Measurements from ENCODE around the gene TAF6L.

DNA sequence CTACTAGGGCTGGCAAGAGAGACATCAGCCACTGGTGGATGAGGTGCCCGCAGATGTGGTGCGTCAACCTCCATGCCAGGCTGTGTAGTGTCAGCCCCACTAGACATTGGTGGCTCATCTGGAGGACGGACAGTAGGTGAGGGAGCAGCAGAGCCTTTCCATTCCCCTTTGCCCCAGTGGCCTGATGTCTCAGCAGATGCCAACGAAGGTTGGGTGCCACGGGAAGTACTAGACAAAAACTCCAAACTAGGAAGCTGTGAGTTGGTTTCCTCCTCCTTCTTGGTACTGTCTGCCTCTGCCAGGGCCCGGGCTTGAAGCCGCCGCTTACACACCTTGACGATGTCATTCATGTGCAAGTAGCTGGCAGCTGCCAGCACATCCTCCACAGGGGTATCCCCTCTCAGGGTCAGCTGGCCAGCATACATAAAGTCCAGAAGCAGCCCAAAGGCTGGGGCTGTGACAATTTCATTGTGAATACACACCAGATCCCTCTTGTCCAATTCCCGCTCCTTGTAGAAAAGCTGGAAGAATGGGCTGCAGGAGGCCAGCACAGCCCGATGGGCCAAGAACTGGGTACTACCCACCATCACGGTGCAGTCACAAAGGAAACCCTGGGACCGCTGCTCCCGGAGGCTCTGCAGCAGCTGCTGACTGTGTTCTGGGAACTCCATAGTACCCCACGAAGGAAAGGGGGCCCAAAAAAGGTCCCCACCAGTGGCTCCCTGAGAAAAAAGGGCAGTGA is 18.0 kb upstream of the TAF6L start:
- TF ChIP-seq, protein P1, sequence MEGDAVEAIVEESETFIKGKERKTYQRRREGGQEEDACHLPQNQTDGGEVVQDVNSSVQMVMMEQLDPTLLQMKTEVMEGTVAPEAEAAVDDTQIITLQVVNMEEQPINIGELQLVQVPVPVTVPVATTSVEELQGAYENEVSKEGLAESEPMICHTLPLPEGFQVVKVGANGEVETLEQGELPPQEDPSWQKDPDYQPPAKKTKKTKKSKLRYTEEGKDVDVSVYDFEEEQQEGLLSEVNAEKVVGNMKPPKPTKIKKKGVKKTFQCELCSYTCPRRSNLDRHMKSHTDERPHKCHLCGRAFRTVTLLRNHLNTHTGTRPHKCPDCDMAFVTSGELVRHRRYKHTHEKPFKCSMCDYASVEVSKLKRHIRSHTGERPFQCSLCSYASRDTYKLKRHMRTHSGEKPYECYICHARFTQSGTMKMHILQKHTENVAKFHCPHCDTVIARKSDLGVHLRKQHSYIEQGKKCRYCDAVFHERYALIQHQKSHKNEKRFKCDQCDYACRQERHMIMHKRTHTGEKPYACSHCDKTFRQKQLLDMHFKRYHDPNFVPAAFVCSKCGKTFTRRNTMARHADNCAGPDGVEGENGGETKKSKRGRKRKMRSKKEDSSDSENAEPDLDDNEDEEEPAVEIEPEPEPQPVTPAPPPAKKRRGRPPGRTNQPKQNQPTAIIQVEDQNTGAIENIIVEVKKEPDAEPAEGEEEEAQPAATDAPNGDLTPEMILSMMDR (IDR thresholded peaks at IDR 0.05): no peak
- TF ChIP-seq POLR2A (IDR thresholded peaks at IDR 0.05): no peak
